HG02840 (cell line): ENCODE results near the gene GSK3B.
"Not testable (repeated sequence)": the region's sequence is repeated elsewhere in the genome, so short reads cannot be mapped to it uniquely, and the experiment has no call there.

Source experiments
- ATAC-seq: cut with Tn5 transposase; IDR thresholded peaks from one replicate; pipeline ENCODE4 v1.9.1; 2021; ENCODE audit warnings: mild to moderate bottlenecking, moderate library complexity, moderate number of reproducible peaks; ENCODE audit not compliant: unreplicated experiment, low FRiP score

The GSK3B gene

DNA sequence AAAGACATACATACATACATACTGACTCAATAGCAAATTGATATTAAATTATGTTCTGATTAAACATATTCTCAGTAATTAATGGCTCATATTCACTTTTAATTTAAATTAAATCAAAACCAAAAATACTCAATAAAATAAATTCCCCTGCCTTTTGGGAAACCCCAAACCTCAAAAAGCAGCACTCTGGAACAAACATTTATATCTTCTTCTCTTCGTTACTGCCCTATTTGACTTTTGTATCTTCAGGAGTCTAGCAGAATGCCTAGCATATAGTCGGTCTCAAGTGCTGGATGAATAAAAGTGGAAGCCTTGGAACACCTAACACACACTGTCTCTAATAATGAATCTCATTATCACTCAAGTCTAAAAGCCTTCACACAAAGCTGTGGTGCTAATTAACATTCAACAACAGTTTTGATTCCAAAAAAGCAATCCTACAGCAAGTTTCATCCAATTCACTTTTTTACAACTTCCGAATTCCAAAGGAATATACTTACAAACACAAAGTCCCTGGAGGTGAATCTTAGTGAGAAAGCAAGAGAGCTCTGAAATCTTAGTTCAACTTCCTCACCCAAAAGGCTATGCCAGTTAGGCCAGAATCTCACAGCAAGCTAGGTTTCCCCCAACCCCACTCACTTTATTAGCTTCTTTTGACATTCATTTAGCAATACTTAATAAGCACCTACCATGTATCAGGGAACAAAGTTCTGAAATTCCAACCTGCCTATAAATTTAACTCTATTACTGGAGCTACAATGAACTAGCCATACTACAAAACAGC is 35.0 kb downstream of the GSK3B start:
- no peak for ATAC-seq

DNA sequence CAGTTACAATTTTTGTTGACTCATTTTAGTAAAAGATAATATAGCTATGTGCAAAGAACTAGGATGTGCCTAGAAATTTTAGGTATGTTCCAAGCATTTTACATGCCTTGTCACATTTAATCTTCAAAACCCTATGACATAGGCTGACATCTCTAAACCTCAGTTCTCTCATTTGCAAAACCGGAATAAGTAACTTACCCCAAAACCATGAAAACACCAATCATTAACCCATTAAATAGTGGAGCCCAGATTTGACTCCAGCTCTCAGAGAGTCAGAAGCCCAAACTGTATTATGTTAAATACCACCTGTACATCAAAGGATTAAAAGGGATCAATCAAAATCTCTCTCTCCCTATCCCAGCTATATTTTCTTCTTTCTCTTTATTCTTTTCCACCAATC is 36.6 kb downstream of the GSK3B start:
- no peak for ATAC-seq

DNA sequence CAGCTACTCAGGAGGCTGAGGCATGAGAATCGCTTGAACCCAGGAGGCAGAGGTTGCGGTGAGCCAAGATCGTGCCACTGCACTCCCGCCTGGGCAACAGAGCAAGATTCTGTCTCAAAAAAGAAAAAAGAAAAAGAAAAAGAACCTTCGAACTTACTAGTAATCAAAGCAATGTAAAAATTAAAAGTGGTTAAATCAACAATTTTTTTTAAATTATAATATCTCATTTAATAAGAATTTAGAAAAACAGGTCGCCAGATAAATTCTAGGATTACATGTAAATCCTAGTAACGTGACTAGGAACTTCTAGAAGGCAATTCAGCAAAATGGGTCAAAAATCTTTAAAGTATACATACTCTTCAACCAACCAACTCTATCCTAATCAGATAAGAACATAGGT is 37.2 kb downstream of the GSK3B start:
- no peak for ATAC-seq

DNA sequence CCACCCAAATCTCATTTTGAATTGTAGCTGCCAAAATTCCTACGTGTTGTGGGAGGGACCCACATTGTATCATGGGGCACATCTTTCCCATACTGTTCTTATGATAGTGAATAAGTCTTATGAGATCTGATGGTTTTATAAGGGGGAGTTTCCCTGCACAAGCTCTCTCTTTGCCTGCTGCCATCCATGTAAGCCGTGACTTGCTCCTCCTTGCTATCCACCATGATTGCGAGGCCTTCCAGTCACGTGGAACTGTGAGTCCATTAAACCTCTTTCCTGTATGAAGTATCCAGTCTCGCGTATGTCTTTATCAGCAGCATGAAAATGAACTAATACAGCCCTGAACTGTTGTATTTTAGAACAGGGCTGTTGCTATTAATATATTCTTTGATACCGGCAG is 40.6 kb downstream of the GSK3B start:
- not testable (repeated sequence) for ATAC-seq

DNA sequence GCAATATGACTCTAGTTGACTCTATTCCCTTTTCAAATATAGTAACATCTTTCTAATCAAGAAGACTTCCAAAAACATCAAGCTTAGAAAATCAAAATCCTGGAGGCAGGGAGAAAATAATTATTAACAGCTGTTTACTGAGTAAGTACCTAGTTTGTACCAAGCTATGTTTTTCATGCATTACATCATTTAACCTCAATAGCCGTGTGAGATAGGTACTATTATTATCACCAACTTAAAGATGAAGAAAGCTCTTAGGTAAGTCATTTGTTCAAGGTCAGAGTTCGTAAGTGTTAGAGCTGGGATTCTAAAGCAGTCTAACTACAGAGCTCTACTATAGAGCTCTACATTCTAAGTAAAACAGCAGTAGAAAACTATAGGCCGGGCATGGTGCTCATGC is 41.6 kb downstream of the GSK3B start:
- no peak for ATAC-seq

DNA sequence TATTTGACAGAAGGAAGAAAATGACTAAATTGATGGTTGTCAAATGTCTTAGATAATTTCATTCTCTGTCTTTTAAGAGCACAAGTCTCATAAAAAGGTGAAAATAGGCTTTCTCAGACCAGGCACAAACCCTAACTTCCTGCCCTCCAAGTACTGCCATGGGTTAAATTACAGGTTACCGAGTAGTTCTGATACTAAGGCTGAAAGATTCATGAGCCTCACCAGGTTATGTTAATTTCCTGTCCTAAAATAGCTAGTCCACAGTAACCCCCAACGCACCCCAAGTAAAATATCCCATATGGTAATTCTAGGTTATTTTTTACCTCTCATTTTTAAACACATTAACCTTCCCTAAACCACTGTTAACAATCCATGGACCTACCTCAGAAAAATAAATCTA is 42.0 kb downstream of the GSK3B start:
- no peak for ATAC-seq

DNA sequence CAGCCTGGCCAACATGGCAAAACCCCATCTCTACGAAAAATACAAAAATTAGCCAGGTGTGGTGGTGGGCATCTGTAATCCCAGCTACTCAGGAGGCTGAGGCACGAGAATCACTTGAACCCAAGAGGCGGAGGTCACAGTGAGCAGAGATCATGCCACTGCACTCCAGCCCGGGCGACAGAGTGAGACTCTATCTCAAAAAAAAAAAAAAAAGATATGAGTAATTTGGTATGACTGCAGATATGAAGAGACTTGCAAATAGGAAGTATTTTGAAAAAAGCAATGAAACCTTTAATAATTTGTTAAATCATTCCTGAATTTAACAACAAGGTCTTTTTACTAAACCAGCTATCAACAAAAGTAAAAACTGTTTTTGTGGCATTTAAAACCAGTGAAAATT is 42.7 kb downstream of the GSK3B start:
- ATAC-seq: not testable (repeated sequence)

DNA sequence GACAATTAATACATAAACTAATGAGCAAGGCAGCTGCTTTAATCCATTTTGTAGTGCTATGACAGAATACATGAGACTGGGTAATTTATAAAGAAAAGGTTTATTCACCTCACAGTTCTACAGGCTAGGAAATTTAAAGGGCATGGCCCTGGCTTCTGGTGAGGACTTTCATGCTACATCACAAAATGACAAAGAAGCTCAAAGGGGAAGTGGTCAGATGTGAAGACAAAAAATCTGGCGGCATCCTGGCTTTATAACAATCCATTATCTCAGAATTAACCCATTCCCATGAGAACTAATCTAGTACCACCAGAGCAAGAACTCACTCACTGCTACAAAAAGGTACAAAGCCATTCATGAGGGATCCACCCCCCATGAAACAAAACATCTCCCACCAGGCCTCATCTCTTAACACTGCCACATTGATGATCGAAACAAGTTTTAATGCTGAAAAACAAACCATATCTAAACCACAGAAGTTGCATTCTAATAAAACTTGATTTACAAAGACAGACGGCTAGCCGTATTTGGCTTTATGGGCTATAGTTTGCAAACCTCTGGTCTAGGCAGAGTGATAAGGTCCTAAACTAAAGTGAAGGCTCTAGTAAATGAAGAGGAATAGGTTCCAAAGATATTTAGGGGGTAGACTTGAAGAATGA is 44.2 kb downstream of the GSK3B start:
- ATAC-seq: no peak

DNA sequence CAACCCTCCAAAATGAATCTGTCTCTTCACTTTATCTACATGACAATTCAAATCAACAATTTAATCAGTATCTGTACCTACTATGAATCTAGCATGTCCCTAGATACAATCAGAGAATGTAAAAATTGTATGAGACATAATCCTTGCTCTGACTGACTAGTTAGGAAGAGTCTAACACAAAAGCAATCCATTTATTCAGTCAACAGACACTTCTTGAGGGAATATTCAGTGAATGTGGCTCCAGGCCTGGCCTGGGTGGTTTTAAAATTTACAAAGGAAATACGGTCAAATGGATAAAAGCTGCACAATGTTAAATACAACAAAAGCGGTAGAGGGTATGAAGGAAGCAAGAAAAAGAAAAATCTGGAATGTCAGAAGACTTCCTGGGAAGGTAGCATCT is 45.2 kb downstream of the GSK3B start:
- ATAC-seq: no peak

DNA sequence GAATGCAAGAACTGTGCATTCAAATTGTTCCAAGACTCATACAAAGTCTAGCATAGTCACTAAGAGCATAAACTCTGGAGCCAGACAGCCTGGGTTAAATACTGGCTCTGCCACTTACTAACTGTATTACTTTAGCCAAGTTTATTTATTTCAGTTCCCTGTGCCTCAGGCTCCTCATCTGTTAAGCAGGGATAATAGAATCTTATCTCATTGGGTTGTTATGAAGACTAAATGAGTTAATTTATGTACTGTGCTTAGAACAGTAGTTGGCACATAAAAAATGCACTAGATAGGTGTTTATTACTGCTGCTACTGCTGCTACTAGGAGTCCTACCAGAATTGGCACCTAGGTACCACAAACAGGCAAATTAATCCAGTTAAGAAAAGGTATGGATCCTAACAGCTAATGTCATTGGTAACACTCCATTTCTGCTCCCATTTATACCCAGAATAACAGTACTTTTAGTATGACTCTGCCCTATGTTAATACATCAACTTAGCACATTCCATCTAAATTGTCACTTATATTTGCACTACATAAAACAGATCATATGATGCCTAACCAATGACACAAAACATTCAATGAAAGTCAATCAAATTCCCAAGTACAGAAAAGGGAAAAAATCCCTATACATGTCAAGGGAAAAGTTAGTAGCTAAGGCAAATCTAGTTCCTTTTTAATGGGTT is 45.7 kb downstream of the GSK3B start:
- no peak for ATAC-seq

DNA sequence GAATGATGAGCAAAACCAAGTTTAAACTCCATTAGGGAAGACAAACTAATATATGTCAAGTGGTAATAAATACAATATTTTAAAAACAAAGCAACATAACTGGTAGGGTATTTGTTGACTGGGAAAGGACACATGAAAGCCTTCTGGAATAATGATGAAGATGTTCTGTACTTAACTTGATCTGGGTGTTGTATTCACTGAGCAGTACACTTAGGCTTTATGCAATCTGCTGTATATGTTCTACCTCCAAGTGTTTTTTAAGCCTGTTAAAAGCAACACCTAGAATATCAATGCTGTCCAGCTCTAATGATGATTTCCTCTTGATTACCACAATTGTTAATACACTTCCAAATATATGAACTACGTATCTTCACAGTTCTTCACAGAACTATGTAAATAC is 46.6 kb downstream of the GSK3B start:
- ATAC-seq: no peak

DNA sequence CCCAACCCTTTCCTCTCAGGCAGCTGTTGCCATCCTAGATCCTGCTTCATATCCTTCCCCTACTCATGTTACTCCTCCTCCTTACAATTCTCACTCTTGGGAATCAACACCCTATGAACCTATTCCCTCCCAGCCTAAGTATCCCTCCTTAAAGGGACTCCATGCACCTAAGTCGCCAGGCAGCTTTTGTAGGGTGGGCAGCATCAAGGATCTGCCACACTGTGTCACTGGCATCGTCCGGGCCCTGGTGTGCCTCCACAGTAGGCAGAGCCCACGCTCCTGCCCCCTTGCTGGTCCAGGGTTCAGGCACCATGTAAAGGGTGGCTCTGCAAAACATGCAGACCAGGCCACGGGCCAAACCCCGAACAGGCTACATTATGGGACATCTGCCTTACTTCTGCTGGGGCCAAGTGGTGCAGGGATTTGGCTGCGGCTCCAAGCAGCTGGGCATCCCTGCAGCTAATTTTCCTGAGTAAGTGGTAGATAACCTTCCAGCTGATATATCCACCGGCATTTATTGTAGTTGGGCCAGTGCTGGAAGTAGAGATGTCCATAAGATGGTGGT is 53.4 kb downstream of the GSK3B start:
- no peak for ATAC-seq

DNA sequence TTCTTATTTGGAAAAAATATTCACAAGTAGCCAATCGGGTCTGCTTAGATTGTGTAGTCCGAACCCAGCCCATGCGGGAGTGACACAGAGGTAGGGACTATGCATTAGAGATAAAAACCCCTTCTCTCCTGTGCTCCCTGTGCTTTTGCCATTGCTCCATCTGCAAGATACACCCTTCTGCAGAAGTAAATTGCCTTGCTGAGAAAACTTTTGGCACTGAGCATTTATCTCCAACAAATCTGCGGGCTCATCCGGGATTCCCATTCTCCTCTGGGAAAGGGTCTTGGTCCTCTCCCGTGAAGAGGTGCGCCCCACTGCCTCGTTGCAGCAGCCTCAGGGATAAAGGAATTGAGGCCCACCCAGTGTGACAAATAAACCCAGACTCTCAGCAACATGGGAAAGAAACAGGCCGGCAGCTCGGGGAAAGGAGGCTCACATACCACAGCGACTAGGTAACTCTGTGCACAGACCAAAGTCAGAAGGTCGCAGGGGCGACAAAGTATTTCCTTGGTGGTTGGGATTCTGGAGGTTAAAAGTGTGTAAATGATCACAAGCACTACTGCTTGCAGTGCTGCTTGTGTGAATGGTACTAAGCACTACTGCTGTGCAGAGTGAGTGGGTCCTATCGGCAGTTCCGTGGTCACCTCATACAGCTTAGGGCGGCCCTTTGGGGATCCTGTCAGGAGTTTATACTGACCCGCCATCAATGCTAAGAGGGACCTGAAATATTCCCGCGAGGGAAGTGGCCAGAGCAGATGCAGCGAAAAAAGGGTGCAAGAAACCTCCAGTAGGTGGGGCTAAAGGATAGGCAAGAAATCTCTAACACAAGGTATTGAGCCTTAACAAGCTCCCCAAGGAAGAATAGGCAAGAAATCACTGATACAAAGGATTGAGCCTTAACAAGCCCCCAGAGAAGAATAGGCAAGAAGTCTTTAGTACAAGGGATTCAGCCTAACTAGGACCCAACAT is 54.3 kb downstream of the GSK3B start:
- no peak for ATAC-seq

DNA sequence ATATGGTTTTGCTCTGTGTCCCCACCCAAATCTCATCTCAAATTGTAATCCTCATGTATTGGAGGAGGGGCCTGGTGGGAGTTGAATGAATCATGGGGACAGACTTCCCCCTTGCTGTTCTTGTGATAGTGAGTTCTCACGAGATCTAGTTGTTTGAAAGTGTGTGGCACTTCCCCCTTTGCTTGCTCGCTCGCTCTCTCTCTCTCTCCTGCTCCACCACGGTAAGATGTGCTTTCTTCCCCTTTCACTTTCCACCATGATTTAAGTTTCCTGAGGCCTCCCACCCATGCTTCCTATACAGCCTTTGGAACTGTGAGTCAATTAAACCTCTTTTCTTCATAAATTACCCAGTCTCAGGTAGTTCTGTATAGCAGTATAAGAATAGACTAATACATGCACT is 60.7 kb downstream of the GSK3B start:
- ATAC-seq: no peak

DNA sequence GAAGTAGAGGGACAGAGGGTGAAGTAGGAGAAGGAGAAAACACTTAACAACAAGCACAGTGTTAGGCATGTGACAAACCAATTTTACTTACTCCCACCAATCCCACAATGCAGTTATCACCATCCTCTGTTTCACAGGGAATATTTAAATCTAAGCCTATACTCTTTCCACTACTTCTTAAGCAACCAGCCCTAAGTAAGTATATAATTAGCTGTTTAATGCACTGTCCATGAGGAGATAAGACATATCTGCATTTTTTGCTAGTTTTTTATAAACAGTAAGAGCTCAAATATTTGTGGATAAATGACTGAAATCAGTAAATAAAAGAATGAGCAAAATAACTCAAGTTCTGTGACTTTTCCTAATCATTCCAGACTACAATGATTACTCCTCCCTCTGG is 62.7 kb downstream of the GSK3B start:
- no peak for ATAC-seq

DNA sequence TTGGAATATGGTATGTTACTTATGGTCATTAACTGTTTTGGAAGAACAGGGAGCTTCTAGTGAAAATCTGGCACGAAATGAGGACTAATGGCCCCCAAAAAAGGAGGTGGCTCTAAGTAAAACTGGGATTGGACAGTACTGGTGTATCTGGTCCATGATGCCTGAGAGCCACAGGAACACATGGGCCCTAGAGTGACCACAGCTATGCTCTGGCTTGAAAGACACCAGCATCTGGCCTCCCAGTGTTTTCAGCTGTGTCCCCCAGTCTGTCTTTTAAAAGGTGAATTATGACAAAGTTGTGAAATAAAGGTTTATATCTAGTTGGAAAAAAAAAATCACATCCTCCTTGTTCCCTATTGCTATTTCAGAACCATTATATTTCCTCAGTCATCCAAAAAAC is 64.5 kb downstream of the GSK3B start:
- no peak for ATAC-seq

DNA sequence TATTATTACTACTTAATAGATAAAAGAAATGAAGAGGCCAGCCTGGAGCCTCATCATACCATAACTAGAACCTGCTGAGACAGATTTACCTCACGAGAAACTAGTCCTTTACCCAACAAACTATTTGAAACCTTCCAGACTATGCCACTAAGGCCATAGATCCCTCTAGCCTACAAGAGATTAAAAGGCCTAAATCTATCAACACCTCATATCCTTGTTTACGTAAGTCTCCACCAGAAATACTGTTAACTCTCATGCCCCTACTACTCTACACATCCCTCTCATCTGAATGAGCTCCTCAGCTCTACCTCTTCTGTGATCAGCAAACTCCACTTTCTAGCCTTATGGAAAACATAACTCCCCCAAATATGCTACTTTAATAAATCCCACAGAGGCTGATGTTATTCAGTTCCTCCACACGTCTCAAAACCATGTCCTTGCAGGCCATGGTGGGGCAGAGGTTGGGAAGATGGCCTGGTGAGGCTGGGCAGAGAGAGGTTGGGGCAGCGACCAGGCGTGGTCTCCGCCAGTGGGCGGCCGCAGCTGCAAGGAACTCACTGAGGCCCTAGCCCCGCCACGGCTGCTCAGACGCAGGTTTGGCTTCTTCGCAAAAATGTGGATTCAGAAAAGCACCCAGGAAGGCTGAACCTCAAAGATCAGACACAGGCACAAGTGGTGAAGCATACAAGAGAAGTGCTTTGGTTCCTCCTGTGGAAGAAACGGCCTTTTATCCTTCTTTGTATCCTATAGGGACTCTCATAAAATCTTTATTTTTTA is 65.8 kb downstream of the GSK3B start:
- ATAC-seq: no peak

DNA sequence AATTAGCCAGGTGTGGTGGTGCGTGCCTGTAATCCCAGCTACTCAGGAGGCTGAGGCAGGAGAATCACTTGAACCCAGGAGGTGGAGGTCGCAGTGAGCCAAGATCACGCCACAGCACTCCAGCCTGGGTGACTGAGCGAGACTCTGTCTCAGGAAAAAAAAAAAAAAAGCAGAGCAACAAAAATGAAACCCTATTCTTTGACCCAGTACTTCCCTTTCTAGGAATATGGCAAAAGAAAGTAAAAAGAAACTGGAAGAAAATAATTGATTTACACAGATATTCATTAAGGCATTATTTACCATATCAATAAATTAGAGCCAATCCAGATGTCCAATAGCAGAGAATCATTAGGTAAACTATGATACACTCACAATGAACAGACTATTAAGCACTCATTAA is 67.0 kb downstream of the GSK3B start:
- no peak for ATAC-seq

DNA sequence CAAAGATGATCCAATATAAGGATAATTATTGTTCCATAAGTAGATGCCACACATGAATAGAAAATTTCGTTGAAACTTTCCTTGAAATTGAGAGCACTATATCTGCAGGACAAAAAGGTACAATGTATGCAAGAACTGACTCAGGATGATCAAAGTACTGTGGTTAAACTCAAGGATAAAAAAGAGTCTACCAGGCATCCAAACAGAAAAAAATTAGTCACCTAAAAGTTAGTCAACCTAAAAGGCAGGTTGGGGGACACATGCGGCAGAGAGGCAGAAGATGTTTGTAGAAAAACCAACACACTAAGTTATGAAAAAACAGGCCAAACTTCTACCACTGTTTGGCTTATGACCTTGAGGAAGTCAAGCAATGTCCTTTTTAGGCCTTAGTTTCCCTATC is 68.7 kb downstream of the GSK3B start:
- no peak for ATAC-seq

DNA sequence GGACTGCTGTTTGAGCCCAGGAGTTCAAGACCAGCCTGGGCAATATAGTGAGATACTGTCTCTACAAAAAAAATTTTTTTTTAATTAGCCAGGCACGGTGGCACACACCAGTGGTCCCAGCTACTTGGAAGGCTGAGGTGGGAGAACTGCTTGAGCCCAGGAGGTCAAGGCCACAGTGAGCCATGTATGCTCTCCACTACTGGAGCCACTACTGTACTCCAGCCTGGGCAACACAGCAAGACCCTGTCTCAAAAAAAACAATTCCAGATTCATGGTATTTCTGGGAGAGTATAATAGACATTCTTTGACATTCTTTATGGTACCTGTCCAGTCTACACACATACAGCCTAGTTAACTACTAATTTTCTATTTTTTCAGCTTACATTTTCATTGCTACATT is 70.1 kb downstream of the GSK3B start:
- no peak for ATAC-seq
